HepG2 (cell line): Measurements from ENCODE around the gene NHSL1. TPM values are rescaled to one million over a fixed set of nuclear protein-coding genes. Genes with fewer than 3 reads are reported as not detected.

Experiments
- ARNT ChIP-seq: fragments of 450-650 bp; IDR thresholded peaks from 2 replicates; pipeline ENCODE4 v1.6.1; 2017
- CEBPG ChIP-seq: IDR thresholded peaks from 2 replicates; pipeline ENCODE4 v1.6.1; 2016
- HOXA5 ChIP-seq: sonication (generic); formaldehyde crosslinking; IDR thresholded peaks from 2 replicates; pipeline ENCODE4 v1.4.0; 2020; ENCODE audit warnings: missing genetic modification reagents
- RARG ChIP-seq: sonication (generic); formaldehyde crosslinking; IDR thresholded peaks from 2 replicates; pipeline ENCODE4 v1.4.0; 2020; ENCODE audit warnings: low read depth, mild to moderate bottlenecking, missing genetic modification reagents
- WIZ ChIP-seq: sonication (generic); formaldehyde crosslinking; IDR thresholded peaks from 2 replicates; pipeline ENCODE4 v1.5.1; 2020; ENCODE audit warnings: mild to moderate bottlenecking, missing genetic modification reagents
- ZFP36 ChIP-seq: fragments of 150-350 bp; IDR thresholded peaks from 2 replicates; pipeline ENCODE4 v1.6.1; 2018; ENCODE audit warnings: borderline replicate concordance, low read length, low read depth; ENCODE audit not compliant: partially characterized antibody
- ZNF337 ChIP-seq: sonication (generic); formaldehyde crosslinking; IDR thresholded peaks from 2 replicates; pipeline ENCODE4 v1.5.1; 2020; ENCODE audit warnings: missing genetic modification reagents, low read depth, mild to moderate bottlenecking, borderline replicate concordance
- ZNF672 ChIP-seq: sonication (generic); formaldehyde crosslinking; IDR thresholded peaks from 2 replicates; pipeline ENCODE4 v1.8.1; 2022; ENCODE audit warnings: missing genetic modification reagents
- ZNF773 ChIP-seq: sonication (generic); formaldehyde crosslinking; IDR thresholded peaks from 2 replicates; pipeline ENCODE4 v1.4.0; 2020; ENCODE audit warnings: missing genetic modification reagents, borderline replicate concordance
- polyA plus RNA-seq, 8 experiments: library from polyadenylated mRNA; depleted of rRNA in 3 of 8; stranded (reverse) in 7 of 8; unstranded in 1 of 8; fragments of >200 nt; fragmentation: Illumina TruSeq in 4 of 8; extraction: Trizol in 4 of 8; gene quantifications; 2 replicates each; pipeline versions ENCODE4 v1.2.1 to v1.2.3, GENCODE V29; 2011 to 2016; ENCODE audit warnings: low read depth in 4 of 8, missing spikeins in 1 of 8, mixed read lengths in 1 of 8; ENCODE audit not compliant: insufficient read depth in 1 of 8
- total RNA-seq, 5 experiments: library from RNA; depleted of rRNA; stranded (reverse); fragments of >200 nt; fragmentation: Illumina TruSeq; extraction: Trizol; gene quantifications; 2 replicates each; pipeline ENCODE4 v1.2.3, GENCODE V29; 2016; ENCODE audit warnings: low read depth in 1 of 5
- TF ChIP-seq, protein P1 (sequence below), 2 experiments: fragments of 450-650 bp in 1 of 2; sonication (generic) in 1 of 2; formaldehyde crosslinking in 1 of 2; IDR thresholded peaks; 2 replicates each; pipeline versions ENCODE4 v1.6.1 to v1.8.0; 2016 to 2022; ENCODE audit warnings: antibody characterized with exemption in 1 of 2, mild to moderate bottlenecking in 1 of 2, missing genetic modification reagents in 1 of 2
- TF ChIP-seq, protein P2 (sequence below): sonication (generic); formaldehyde crosslinking; IDR thresholded peaks from 2 replicates; pipeline ENCODE4 v1.4.0; 2020; ENCODE audit warnings: missing genetic modification reagents
- TF ChIP-seq, protein P3 (sequence below): sonication (generic); formaldehyde crosslinking; IDR thresholded peaks from 2 replicates; pipeline ENCODE4 v1.5.1; 2020; ENCODE audit warnings: missing genetic modification reagents, mild to moderate bottlenecking, borderline replicate concordance
- TF ChIP-seq, protein P4 (sequence below): sonication (generic); formaldehyde crosslinking; IDR thresholded peaks from 2 replicates; pipeline ENCODE4 v1.4.0; 2020; ENCODE audit warnings: missing genetic modification reagents, mild to moderate bottlenecking, borderline replicate concordance

NHSL1 gene
- total and polyA plus RNA-seq, 2 of the 13 experiments (the other 11 are each of a cell fraction or from before 2014, with no cell fraction given): 24.9 to 53.6 TPM

DNA sequence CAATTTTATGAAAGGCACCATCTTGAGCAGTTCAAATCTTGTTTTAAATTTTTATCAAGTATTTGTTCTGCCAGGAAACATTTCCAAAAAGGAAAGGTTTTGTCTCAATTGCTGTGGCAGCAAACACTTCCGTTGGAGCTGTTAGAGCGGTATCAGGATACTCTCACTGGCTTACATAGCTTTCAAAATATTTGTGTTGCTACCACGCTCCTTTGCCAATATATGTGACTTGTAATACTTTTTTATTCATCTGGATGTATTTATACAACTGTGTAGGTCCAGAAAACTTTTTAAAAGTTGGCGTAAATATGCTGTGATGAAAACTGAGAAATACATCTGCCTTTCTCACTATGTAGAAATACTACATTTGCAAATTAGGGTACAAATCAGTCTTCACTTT lies 37.8 kb upstream of the NHSL1 start (continued):
- TF ChIP-seq, protein P1, sequence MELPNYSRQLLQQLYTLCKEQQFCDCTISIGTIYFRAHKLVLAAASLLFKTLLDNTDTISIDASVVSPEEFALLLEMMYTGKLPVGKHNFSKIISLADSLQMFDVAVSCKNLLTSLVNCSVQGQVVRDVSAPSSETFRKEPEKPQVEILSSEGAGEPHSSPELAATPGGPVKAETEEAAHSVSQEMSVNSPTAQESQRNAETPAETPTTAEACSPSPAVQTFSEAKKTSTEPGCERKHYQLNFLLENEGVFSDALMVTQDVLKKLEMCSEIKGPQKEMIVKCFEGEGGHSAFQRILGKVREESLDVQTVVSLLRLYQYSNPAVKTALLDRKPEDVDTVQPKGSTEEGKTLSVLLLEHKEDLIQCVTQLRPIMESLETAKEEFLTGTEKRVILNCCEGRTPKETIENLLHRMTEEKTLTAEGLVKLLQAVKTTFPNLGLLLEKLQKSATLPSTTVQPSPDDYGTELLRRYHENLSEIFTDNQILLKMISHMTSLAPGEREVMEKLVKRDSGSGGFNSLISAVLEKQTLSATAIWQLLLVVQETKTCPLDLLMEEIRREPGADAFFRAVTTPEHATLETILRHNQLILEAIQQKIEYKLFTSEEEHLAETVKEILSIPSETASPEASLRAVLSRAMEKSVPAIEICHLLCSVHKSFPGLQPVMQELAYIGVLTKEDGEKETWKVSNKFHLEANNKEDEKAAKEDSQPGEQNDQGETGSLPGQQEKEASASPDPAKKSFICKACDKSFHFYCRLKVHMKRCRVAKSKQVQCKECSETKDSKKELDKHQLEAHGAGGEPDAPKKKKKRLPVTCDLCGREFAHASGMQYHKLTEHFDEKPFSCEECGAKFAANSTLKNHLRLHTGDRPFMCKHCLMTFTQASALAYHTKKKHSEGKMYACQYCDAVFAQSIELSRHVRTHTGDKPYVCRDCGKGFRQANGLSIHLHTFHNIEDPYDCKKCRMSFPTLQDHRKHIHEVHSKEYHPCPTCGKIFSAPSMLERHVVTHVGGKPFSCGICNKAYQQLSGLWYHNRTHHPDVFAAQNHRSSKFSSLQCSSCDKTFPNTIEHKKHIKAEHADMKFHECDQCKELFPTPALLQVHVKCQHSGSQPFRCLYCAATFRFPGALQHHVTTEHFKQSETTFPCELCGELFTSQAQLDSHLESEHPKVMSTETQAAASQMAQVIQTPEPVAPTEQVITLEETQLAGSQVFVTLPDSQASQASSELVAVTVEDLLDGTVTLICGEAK (IDR thresholded peaks at IDR 0.05): no peak
- TF ChIP-seq, protein P1 (CRISPR knock-in tag; IDR thresholded peaks at IDR 0.05): no peak
- no peak for TF ChIP-seq WIZ (CRISPR knock-in tag)
- TF ChIP-seq HOXA5: no peak
- TF ChIP-seq ARNT: no peak
- TF ChIP-seq, protein P2, sequence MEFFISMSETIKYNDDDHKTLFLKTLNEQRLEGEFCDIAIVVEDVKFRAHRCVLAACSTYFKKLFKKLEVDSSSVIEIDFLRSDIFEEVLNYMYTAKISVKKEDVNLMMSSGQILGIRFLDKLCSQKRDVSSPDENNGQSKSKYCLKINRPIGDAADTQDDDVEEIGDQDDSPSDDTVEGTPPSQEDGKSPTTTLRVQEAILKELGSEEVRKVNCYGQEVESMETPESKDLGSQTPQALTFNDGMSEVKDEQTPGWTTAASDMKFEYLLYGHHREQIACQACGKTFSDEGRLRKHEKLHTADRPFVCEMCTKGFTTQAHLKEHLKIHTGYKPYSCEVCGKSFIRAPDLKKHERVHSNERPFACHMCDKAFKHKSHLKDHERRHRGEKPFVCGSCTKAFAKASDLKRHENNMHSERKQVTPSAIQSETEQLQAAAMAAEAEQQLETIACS (CRISPR knock-in tag): no peak
- no peak for TF ChIP-seq ZNF672 (CRISPR knock-in tag)
- no peak for TF ChIP-seq ZNF773 (CRISPR knock-in tag)
- TF ChIP-seq ZFP36: no peak
- TF ChIP-seq ZNF337 (CRISPR knock-in tag): no peak
- TF ChIP-seq CEBPG (CRISPR knock-in tag): no peak
- no peak for TF ChIP-seq RARG (CRISPR knock-in tag)
- TF ChIP-seq, protein P3, sequence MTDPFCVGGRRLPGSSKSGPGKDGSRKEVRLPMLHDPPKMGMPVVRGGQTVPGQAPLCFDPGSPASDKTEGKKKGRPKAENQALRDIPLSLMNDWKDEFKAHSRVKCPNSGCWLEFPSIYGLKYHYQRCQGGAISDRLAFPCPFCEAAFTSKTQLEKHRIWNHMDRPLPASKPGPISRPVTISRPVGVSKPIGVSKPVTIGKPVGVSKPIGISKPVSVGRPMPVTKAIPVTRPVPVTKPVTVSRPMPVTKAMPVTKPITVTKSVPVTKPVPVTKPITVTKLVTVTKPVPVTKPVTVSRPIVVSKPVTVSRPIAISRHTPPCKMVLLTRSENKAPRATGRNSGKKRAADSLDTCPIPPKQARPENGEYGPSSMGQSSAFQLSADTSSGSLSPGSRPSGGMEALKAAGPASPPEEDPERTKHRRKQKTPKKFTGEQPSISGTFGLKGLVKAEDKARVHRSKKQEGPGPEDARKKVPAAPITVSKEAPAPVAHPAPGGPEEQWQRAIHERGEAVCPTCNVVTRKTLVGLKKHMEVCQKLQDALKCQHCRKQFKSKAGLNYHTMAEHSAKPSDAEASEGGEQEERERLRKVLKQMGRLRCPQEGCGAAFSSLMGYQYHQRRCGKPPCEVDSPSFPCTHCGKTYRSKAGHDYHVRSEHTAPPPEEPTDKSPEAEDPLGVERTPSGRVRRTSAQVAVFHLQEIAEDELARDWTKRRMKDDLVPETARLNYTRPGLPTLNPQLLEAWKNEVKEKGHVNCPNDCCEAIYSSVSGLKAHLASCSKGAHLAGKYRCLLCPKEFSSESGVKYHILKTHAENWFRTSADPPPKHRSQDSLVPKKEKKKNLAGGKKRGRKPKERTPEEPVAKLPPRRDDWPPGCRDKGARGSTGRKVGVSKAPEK (CRISPR knock-in tag): no peak
- TF ChIP-seq, protein P4, sequence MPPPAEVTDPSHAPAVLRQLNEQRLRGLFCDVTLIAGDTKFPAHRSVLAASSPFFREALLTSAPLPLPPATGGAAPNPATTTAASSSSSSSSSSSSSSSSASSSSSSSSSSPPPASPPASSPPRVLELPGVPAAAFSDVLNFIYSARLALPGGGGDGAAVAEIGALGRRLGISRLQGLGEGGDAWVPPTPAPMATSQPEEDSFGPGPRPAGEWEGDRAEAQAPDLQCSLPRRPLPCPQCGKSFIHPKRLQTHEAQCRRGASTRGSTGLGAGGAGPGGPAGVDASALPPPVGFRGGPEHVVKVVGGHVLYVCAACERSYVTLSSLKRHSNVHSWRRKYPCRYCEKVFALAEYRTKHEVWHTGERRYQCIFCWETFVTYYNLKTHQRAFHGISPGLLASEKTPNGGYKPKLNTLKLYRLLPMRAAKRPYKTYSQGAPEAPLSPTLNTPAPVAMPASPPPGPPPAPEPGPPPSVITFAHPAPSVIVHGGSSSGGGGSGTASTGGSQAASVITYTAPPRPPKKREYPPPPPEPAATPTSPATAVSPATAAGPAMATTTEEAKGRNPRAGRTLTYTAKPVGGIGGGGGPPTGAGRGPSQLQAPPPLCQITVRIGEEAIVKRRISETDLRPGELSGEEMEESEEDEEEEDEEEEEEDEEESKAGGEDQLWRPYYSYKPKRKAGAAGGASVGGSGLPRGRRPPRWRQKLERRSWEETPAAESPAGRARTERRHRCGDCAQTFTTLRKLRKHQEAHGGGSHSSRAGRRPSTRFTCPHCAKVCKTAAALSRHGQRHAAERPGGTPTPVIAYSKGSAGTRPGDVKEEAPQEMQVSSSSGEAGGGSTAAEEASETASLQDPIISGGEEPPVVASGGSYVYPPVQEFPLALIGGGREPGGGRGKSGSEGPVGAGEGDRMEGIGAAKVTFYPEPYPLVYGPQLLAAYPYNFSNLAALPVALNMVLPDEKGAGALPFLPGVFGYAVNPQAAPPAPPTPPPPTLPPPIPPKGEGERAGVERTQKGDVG (CRISPR knock-in tag): no peak
